ENCODE results near the gene RTKN2. TPM values are rescaled to one million over a fixed set of nuclear protein-coding genes. Genes with fewer than 3 reads are reported as not detected.

Gene RTKN2
- total and polyA plus RNA-seq, 3 donors from 2014 or later = 6.3 to 9.1 (median 7.5) TPM

DNA sequence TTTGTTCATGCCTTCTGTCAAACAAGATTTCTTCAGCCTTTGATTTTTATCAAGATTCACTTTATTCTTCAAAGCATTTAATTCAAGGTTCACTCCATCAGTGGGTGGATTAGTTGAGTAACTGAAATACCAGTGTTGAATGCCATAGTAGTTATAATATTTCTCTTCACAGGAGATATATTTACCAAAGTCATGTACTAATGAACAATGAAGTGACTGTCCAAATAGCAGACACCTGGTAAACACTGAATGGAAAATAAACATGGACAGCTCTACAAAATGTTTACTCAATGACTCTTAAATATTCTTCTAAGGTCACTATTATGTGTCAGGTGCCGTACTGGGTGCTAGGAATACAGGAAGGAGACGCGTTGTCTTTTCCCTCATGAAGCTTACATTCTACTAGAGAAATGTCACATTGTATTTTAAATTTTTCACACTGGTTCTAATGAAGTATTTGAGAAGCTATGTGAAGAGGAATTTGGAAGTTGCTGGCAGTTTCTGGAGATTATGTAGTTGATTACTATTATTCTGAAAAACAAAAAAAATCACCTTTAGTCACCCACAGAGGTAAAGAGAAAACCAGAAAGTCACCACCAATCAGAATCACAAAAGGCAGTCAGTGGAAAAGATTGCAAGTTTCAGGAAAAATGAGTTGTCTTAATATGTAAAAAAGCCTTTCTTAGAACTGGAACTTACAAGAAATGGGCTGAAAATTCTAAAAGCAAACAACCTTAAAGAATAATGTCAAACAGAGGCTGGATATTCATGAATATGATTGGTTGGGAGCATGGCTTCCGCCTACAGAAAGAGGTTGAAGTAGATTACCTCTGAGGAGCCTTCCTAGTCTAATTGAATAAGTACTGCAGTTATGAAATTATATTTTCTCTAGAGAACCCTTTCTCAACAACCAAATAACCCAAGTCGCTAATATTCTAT lies 84.5 kb downstream of the RTKN2 start:
- Histone ChIP-seq H3K9me3 (no peaks in the 10 kb centered on the region), H3K27me3 (no peaks in the 10 kb centered on the region), H3K36me3 (ENCODE audit: low read depth, missing control alignments) (no peaks in the 10 kb centered on the region), H3K4me1 (no peaks in the 10 kb centered on the region), H3K4me3 (no peak overlapping the region), H3K27ac (no peak overlapping the region)
- intact Hi-C loops (cut with DNase I; ENCODE audit: low total_unique reads) = no loop called here
- TF ChIP-seq, protein P1, sequence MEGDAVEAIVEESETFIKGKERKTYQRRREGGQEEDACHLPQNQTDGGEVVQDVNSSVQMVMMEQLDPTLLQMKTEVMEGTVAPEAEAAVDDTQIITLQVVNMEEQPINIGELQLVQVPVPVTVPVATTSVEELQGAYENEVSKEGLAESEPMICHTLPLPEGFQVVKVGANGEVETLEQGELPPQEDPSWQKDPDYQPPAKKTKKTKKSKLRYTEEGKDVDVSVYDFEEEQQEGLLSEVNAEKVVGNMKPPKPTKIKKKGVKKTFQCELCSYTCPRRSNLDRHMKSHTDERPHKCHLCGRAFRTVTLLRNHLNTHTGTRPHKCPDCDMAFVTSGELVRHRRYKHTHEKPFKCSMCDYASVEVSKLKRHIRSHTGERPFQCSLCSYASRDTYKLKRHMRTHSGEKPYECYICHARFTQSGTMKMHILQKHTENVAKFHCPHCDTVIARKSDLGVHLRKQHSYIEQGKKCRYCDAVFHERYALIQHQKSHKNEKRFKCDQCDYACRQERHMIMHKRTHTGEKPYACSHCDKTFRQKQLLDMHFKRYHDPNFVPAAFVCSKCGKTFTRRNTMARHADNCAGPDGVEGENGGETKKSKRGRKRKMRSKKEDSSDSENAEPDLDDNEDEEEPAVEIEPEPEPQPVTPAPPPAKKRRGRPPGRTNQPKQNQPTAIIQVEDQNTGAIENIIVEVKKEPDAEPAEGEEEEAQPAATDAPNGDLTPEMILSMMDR (IDR thresholded peaks at IDR 0.05) = no peak
- TF ChIP-seq POLR2A (IDR thresholded peaks at IDR 0.05) = no peak
- WGBS, 2 donors = 92 to 98% methylated on average over 5 of the region's 5 CpGs
- DNase-seq = no peak

DNA sequence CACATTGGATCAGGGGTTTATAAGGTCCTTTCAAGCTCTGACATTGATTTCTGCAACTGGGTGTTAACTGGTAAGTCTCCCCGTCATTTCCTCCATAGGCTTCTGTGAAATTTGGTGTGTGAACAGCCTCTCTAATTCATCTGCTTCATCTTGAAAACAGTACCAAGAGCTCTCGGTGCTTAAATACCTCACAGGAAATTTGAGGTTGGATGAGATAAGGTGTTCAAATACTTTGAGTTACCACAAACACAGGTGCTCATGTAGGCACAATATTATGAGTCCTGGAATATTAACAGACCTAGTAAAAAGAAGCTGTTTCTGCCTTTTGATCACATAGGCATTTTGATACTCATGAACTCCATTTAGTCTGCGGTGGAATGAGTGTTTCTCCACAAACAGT lies 85.2 kb downstream of the RTKN2 start:
- Histone ChIP-seq H3K9me3 (no peaks in the 10 kb centered on the region), H3K27ac (no peak overlapping the region), H3K27me3 (no peaks in the 10 kb centered on the region), H3K4me3 (no peak overlapping the region), H3K36me3 (ENCODE audit: low read depth, missing control alignments) (no peaks in the 10 kb centered on the region), H3K4me1 (no peaks in the 10 kb centered on the region)
- TF ChIP-seq POLR2A (IDR thresholded peaks at IDR 0.05) = no peak
- TF ChIP-seq, protein P1 (IDR thresholded peaks at IDR 0.05) = no peak
- 82 to 88% methylated on average over 3 of the region's 3 CpGs for WGBS, 2 donors
- DNase-seq = no peak
- intact Hi-C loops (cut with DNase I; ENCODE audit: low total_unique reads) = no loop called here

DNA sequence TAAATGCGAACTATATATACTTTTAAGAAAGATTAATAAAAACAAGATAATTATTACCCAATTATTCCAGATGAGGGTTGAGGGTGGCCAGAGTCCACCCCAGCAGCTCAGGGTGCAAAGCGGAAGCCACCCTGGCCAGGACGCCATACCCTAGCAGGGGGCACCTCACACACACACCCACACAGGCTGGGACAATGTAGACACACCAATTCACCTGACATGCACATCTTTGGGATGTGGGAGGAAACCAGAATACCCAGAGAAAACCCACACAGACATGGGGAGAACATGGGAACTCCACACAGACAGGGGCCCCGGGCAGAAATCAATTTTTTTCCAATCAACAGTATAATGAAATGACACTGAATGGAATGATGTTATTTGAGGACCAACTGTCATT lies 86.0 kb downstream of the RTKN2 start:
- WGBS, 2 donors = 96 to 97% methylated on average over 4 of the region's 4 CpGs
- TF ChIP-seq, protein P1 (IDR thresholded peaks at IDR 0.05) = no peak
- TF ChIP-seq POLR2A (IDR thresholded peaks at IDR 0.05) = no peak
- Histone ChIP-seq H3K36me3 (ENCODE audit: low read depth, missing control alignments) (no peaks in the 10 kb centered on the region), H3K4me3 (no peak overlapping the region), H3K4me1 (no peaks in the 10 kb centered on the region), H3K27me3 (no peaks in the 10 kb centered on the region), H3K9me3 (no peaks in the 10 kb centered on the region), H3K27ac (no peak overlapping the region)
- intact Hi-C loops (cut with DNase I; ENCODE audit: low total_unique reads) = no loop called here
- no peak for DNase-seq

DNA sequence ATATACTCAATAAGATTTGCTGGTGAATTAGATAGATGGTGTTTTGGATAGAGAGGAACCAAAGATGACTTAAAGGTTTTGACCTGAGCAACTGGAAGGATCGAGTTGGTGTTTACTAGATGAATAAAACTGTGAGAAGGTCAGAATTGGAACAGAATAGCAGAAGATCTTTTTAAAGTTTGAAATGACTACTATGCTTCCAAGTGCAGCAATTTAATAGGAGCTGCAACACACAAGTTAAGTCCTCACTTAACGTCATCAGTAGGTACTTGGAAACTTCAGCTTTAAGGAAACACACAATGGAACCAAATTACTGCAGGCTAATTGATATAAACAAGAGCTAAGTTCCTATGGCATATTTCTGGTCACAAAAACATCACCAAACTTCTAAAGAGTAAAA lies 86.5 kb downstream of the RTKN2 start:
- Histone ChIP-seq H3K4me3 (no peak overlapping the region), H3K36me3 (ENCODE audit: low read depth, missing control alignments) (no peaks in the 10 kb centered on the region), H3K9me3 (no peaks in the 10 kb centered on the region), H3K4me1 (no peaks in the 10 kb centered on the region), H3K27me3 (no peaks in the 10 kb centered on the region), H3K27ac (no peak overlapping the region)
- WGBS, 2 donors = 85 to 87% methylated on average over 2 of the region's 2 CpGs
- intact Hi-C loops (cut with DNase I; ENCODE audit: low total_unique reads) = no loop called here
- no peak for TF ChIP-seq POLR2A (IDR thresholded peaks at IDR 0.05)
- TF ChIP-seq, protein P1 (IDR thresholded peaks at IDR 0.05) = no peak
- no peak for DNase-seq

DNA sequence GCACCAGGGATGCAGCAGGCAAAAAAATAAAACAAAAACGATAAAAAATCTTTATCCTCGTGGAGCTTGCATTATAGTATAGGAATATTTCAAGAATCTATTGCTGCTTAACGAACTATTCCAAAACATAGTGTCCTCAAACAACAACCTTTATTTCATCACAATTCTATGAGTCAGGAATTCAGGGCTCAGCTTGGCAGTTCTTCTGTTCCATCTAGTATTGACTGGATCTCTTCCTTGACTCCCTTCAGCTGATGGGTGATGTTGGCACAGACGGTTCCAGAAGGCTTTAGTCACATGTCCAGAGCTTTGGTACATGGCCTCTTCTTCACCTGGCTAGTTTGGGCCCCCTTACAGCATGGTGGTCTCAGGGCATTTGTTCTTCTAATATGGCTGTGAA lies 88.0 kb downstream of the RTKN2 start:
- no peak overlapping the region for H3K4me3 ChIP-seq
- H3K9me3 ChIP-seq = no peaks in the 10 kb centered on the region
- no peaks in the 10 kb centered on the region for H3K36me3 ChIP-seq (ENCODE audit: low read depth, missing control alignments)
- no peak overlapping the region for H3K27ac ChIP-seq
- intact Hi-C loops (cut with DNase I; ENCODE audit: low total_unique reads) = no loop called here
- no peaks in the 10 kb centered on the region for H3K4me1 ChIP-seq
- DNase-seq = no peak
- TF ChIP-seq, protein P1 (IDR thresholded peaks at IDR 0.05) = no peak
- no peak for TF ChIP-seq POLR2A (IDR thresholded peaks at IDR 0.05)
- H3K27me3 ChIP-seq = no peaks in the 10 kb centered on the region
- WGBS, 2 donors = 96 to 97% methylated on average over 4 of the region's 4 CpGs
